ENCODE results near the gene FAM78A. TPM values are rescaled to one million over a fixed set of nuclear protein-coding genes. Genes with fewer than 3 reads are reported as not detected.

FAM78A gene
- total RNA-seq, 1 experiment from 2014 or later: 1.3 TPM

DNA sequence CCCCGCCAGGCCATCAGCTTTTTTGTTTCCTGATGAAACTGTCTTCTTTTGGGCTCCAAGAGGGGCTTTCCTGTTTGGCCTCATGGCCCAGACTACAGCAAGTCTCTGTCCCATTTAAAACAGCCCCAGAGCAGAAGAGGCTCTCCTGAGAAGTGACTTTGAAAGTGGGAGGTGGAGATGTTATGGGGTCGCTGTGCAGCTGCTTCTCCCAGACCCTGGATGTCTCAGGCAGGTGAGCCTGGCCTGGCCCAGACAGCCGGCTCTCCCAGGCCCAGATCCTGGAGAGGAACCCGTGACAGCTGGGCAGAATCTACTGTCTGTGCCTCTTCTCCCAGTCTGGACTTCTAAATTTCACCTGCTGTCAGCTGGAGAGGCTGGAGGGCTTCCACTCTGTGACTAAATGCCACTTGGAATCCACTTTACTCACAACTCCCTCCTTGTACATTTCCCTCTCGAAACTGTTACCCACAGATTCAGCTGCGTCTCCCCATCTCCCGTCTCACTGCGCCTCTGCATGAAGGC, 20.6 kb downstream of the FAM78A start:
- Histone ChIP-seq H3K4me3 (no peak overlapping the region), H2AFZ (peak overlapping the region; percentile 87), H3K36me3 (ENCODE audit: low read depth) (no peaks in the 10 kb centered on the region), H3K9me2 (ENCODE audit: insufficient read depth) (no peaks in the 10 kb centered on the region), H3K4me1 (replicated peaks; ENCODE audit: insufficient read depth) (peaks cover 9% of the 10 kb centered on the region), H4K20me1 (ENCODE audit: insufficient read depth) (no peaks in the 10 kb centered on the region), H3K4me2 (peak overlapping the region; percentile 72), H3F3A (ENCODE audit: insufficient read depth, low read depth) (no peaks in the 10 kb centered on the region), H3K9me3 (ENCODE audit: insufficient read depth, low read depth) (no peaks in the 10 kb centered on the region), H3K27me3 (ENCODE audit: insufficient read depth, low read depth) (no peaks in the 10 kb centered on the region), H3K27ac (no peak overlapping the region), H3K79me2 (ENCODE audit: low read depth) (no peaks in the 10 kb centered on the region)
- CTCF ChIA-PET: interaction anchor here (0.6 kb wide), 3 partner anchors 74 to 912 kb away, joined by 3 to 6 read pairs (median 3); no protein-coding TSS in a partner anchor
- intact Hi-C loops (cut with micrococcal nuclease; ENCODE audit: unreplicated experiment): no loop called here
- POLR2A ChIA-PET (ENCODE audit: unreplicated experiment): interaction anchor here (0.6 kb wide), 1 partner anchor 286 kb away, joined by 15 read pairs; no protein-coding TSS in a partner anchor
- TSS peak; percentile 61 for BruUV-seq (replicated peaks)
- DNase-seq: no peak
- TF ChIP-seq, protein P1, sequence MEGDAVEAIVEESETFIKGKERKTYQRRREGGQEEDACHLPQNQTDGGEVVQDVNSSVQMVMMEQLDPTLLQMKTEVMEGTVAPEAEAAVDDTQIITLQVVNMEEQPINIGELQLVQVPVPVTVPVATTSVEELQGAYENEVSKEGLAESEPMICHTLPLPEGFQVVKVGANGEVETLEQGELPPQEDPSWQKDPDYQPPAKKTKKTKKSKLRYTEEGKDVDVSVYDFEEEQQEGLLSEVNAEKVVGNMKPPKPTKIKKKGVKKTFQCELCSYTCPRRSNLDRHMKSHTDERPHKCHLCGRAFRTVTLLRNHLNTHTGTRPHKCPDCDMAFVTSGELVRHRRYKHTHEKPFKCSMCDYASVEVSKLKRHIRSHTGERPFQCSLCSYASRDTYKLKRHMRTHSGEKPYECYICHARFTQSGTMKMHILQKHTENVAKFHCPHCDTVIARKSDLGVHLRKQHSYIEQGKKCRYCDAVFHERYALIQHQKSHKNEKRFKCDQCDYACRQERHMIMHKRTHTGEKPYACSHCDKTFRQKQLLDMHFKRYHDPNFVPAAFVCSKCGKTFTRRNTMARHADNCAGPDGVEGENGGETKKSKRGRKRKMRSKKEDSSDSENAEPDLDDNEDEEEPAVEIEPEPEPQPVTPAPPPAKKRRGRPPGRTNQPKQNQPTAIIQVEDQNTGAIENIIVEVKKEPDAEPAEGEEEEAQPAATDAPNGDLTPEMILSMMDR (conservative IDR thresholded peaks at IDR 0.05): no peak
- TF ChIP-seq EZH2 (IDR thresholded peaks at IDR 0.05; ENCODE audit: low read depth): no peak

DNA sequence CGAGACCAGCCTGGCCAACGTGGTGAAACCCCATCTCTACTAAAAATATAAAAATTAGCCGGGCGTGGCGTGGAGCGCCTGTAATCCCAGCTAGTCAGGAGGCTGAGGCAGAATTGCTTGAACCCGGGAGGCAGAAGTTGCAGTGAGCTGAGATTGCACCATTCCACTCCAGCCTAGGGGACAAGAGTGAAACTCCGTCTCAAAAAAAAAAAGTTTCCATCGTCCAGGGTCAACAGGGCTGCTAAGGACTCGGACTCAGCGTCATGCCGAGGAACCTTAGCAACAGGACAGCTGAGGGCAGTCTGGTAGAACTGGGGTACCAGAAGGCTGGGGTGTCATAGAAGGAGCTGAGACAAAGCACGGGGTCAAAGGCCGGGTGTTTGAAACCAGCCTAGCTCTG, 21.7 kb downstream of the FAM78A start:
- ChIA-PET CTCF (no interaction called here), POLR2A (ENCODE audit: unreplicated experiment) (no interaction called here)
- H3K4me2 ChIP-seq: no peak overlapping the region
- DNase-seq: no peak
- intact Hi-C loops (cut with micrococcal nuclease; ENCODE audit: unreplicated experiment): no loop called here
- H3K9me2 ChIP-seq (ENCODE audit: insufficient read depth): no peaks in the 10 kb centered on the region
- H4K20me1 ChIP-seq (ENCODE audit: insufficient read depth): no peaks in the 10 kb centered on the region
- TF ChIP-seq, protein P1 (conservative IDR thresholded peaks at IDR 0.05): no peak
- no peak for TF ChIP-seq EZH2 (IDR thresholded peaks at IDR 0.05; ENCODE audit: low read depth)
- H3K27me3 ChIP-seq (ENCODE audit: insufficient read depth, low read depth): no peaks in the 10 kb centered on the region
- no peaks in the 10 kb centered on the region for H3K9me3 ChIP-seq (ENCODE audit: insufficient read depth, low read depth)
- no peak overlapping the region for H3K4me3 ChIP-seq
- no peaks in the 10 kb centered on the region for H3K79me2 ChIP-seq (ENCODE audit: low read depth)
- no peaks in the 10 kb centered on the region for H3K36me3 ChIP-seq (ENCODE audit: low read depth)
- no peaks in the 10 kb centered on the region for H3F3A ChIP-seq (ENCODE audit: insufficient read depth, low read depth)
- no peak overlapping the region for H3K27ac ChIP-seq
- no peak overlapping the region for H2AFZ ChIP-seq
- no TSS peak for BruUV-seq (replicated peaks)
- H3K4me1 ChIP-seq (replicated peaks; ENCODE audit: insufficient read depth): peaks cover 9% of the 10 kb centered on the region

DNA sequence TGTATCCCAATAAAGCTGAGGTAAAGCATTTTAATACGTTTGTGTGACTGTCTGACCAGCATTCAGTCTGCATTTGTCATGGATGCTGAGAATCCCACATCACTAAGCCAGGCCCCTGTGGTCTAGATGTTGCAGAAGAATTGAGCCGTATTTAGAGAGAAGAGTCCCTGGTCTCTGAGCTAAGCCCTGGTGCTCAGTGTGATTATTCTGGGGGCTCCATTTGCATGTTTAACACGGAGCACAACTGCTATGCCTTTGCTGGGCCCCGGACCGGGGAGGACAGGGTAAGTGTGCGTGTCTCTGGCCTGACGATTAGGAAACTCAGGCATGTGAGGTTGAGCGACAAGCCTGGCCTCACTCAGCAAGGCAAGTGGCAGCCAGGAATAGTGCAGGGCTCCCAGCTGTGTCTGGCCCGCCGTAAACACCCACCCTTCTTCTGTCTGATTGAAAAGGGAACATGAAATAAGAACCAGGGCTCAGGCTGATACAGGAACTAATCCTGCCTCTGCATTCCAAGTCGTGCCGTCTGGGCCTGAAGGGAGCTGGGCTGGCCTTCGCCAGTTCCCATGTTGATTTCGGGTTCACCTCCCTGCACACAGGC, 22.3 kb downstream of the FAM78A start:
- no TSS peak for BruUV-seq (replicated peaks)
- no peak overlapping the region for H3K4me2 ChIP-seq
- H3K36me3 ChIP-seq (ENCODE audit: low read depth): no peaks in the 10 kb centered on the region
- TF ChIP-seq, protein P1 (conservative IDR thresholded peaks at IDR 0.05): no peak
- no peak for TF ChIP-seq EZH2 (IDR thresholded peaks at IDR 0.05; ENCODE audit: low read depth)
- H3K9me2 ChIP-seq (ENCODE audit: insufficient read depth): no peaks in the 10 kb centered on the region
- no peaks in the 10 kb centered on the region for H3F3A ChIP-seq (ENCODE audit: insufficient read depth, low read depth)
- no peak overlapping the region for H3K4me3 ChIP-seq
- H3K27ac ChIP-seq: no peak overlapping the region
- CTCF ChIA-PET: no interaction called here
- DNase-seq: no peak
- no peaks in the 10 kb centered on the region for H3K27me3 ChIP-seq (ENCODE audit: insufficient read depth, low read depth)
- POLR2A ChIA-PET (ENCODE audit: unreplicated experiment): no interaction called here
- no peaks in the 10 kb centered on the region for H4K20me1 ChIP-seq (ENCODE audit: insufficient read depth)
- intact Hi-C loops (cut with micrococcal nuclease; ENCODE audit: unreplicated experiment): no loop called here
- no peak overlapping the region for H2AFZ ChIP-seq
- H3K9me3 ChIP-seq (ENCODE audit: insufficient read depth, low read depth): no peaks in the 10 kb centered on the region
- no peaks in the 10 kb centered on the region for H3K79me2 ChIP-seq (ENCODE audit: low read depth)
- H3K4me1 ChIP-seq (replicated peaks; ENCODE audit: insufficient read depth): peaks cover 9% of the 10 kb centered on the region

All from PC-9 (cell line).